ENCODE data around the gene AGXT2.

GRCh38 chr5:35091704-35092103 lies 44.0 kb upstream of the AGXT2 start:
- TF ChIP-seq CTCF (IDR thresholded peaks at IDR 0.05; ENCODE audit: low read length): no peak
- no peak for TF ChIP-seq EZH2 (optimal IDR thresholded peaks at IDR 0.05; ENCODE audit: low read depth, low read length)
- TF ChIP-seq EZH2phosphoT487 (IDR thresholded peaks at IDR 0.05; ENCODE audit: low read length): no peak

Measured in MM.1S (cell line).